Erythroblast (primary cell): ENCODE data around the gene PDE4D.

ENCODE experiments used
- GATA1 ChIP-seq: IDR thresholded peaks from 2 replicates; pipeline ENCODE4 v1.6.1; 2011; ENCODE audit warnings: low read depth, mild to moderate bottlenecking, control low read depth, low read length, moderate library complexity
- POLR2A ChIP-seq: IDR thresholded peaks from 2 replicates; pipeline ENCODE4 v1.6.1; 2011; ENCODE audit warnings: mild to moderate bottlenecking, low read length

DNA sequence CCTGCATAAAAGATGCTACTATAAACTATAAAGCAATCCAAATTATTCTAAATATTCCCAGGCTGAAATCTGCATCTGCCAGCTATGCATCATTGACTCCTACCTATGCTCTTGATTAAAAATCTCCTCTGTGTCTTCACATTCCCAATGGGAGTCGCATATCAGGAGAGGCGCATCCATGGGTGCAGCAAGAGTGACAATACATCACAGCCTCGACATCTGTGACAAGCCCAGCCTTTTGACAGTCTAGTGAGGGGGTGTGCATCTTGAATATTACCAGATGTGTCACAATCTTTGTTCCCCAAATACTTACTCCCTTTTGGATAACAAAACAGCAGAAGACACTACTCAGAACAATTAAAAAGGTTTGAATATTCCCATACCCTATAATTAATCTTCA lies 171.8 kb downstream of the PDE4D start:
- TF ChIP-seq POLR2A, result no peak
- TF ChIP-seq GATA1, result no peak
